NT2/D1 (cell line): ENCODE results near the gene KRTAP4-8.
"Not testable (repeated sequence)": the region's sequence is repeated elsewhere in the genome, so short reads cannot be mapped to it uniquely, and the experiment has no call there.

Experiments used
- SUZ12 ChIP-seq: IDR thresholded peaks from 2 replicates; pipeline ENCODE4 v1.6.1; 2011; ENCODE audit not compliant: insufficient read length, insufficient read depth; ENCODE audit errors: extremely low read depth
- ZNF274 ChIP-seq: IDR thresholded peaks from 2 replicates; pipeline ENCODE4 v1.6.1; 2011; ENCODE audit warnings: mild to moderate bottlenecking, low read depth, low read length

DNA sequence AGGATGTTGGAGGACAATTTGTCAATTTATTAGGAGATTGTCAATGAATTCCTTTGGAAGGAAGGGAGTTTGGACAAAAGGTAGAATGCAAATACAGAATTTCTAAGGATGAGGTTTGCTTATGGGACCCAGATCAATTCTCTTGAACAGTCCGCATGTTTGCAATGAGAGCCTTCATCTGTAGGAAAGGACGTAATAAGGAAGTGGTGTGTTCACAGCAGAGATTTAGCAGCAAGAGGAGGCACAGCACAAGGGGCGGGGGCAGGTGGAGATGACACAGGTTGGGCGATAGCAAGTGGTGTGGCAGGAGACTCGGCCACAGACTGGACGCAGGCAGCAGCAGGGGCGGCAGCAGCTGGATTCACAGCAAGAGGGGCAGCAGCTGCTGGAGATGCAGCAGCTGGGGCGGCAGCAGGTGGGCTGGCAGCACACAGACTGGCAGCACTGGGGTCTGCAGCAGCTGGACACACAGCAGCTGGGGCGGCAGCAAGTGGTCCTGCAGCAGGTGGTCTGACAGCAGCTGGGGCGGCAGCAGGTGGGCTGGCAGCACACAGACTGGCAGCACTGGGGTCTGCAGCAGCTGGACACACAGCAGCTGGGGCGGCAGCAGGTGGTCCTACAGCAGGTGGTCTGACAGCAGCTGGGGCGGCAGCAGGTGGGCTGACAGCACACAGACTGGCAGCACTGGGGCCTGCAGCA is 25.5 kb upstream of the KRTAP4-8 start:
- not testable (repeated sequence) for TF ChIP-seq ZNF274, SUZ12
